Limb (tissue), 2 donors: ENCODE data around the gene CLASP1.
A peak's percentile ranks its signal among the peaks of the same experiment; 100 is the strongest.
"Not testable (repeated sequence)": the region's sequence is repeated elsewhere in the genome, so short reads cannot be mapped to it uniquely, and the experiment has no call there.

Experiments
- DNase-seq, 2 donors: peaks; one replicate each; pipeline ENCODE4 v3.0.0-alpha.2; 2016; ENCODE audit errors: extremely low spot score in 2 of 2

CLASP1 gene

DNA sequence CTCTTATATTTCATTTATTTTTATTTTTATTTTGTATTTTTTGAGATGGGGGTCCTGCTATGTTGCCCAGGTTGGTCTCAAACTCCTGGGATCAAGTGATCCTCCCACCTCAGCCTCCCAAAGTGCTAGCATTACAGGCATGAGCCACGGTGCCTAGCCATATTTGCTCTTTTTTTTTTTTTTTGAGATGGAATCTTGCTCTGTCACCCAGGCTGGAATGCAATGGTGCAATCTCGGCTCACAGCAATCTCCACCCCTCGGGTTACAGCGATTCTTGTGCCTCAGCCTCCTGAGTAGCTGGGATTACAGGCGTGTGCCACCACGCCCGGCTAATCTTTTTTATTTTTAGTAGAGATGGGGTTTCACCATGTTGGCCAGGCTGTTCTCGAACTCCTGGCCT is 317.9 kb downstream of the CLASP1 start:
- not testable (repeated sequence) for DNase-seq

- peak in 1 of 2 donors; percentile 6 for DNase-seq
These were observed 318.3 kb downstream of the CLASP1 start for GRCh38 chr2:121330921-121331320.

DNA sequence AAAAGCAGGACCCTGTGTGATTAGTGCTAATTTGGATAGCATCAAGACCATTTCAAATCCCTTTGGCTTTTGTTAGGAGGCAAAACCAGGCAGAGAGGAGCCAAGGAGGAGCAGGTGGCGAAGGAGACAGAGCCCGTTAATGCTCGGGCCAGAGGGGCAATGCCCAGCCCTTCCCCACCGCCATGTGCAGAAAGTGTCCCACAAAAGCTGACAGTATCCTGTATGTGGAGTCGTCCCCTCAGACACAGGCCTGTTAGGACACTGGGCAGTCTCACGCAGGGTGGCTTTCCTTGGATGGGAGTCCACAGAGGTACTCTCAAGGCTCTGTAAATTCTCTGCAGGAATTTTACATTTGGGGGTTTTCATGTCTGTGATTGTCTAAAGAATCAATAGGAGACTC is 319.5 kb downstream of the CLASP1 start:
- peak in 1 of 2 donors; percentile 8 for DNase-seq

DNA sequence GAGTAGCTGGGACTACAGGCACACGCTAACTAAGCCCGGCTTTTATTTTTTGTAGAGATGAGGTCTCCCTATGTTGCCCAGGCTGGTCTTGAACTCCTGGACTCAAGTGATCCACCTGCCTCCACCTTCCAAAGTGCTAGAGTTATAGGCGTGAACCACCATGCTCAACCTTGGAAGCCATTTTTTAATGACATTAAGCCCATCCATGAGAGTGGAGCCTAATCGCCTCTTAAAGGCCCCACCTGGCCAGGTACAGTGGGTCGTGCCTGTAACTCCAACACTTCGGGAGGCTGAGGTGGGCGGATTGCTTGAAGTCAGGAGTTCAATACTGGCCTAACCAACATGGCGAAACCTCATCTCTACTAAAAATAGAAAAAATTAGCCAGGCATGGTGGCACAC is 322.6 kb downstream of the CLASP1 start:
- DNase-seq = no peak

GRCh38 chr2:121324601-121325000 is 324.7 kb downstream of the CLASP1 start:
- no peak for DNase-seq

DNA sequence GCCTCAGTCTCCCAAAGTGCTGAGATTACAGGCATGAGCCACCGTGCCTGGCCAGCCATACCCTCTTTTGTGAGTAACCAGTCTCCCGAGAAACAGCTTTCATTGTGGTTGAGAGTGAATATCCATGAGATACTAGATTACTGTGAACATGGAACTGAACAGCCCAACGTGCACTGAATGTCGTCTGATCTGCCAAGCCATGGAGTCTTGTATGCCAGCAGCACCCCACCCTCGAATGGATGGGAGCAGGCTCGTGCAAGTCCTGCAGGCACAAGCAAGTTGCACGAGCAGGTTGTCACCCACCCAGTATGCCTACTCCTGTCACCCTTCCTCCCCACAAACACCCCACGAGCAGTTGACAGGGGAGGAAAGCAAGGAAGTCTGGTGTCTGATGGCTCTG is 327.8 kb downstream of the CLASP1 start:
- DNase-seq = no peak

DNA sequence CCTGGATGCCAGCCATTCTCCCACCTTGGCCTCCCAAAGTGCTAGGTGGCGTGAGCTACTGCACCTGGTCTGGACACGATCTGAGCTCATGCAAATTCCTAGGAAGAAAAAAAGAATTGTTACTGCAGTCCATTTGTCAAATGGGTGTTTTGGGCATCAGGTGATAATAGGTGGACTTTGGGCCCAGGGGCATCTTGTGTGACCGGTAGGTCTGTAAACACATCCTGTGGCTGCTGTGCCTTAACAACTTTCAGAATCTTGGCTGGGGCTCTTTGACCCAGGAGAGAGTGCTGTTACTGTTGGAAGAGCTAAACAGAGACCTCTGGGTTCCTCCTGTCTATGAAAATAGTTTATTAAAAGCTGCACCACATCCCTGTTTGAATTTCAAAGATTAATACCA is 329.3 kb downstream of the CLASP1 start:
- DNase-seq = no peak

- DNase-seq = no peak
These were observed 332.3 kb downstream of the CLASP1 start for GRCh38 chr2:121316986-121317385.

DNA sequence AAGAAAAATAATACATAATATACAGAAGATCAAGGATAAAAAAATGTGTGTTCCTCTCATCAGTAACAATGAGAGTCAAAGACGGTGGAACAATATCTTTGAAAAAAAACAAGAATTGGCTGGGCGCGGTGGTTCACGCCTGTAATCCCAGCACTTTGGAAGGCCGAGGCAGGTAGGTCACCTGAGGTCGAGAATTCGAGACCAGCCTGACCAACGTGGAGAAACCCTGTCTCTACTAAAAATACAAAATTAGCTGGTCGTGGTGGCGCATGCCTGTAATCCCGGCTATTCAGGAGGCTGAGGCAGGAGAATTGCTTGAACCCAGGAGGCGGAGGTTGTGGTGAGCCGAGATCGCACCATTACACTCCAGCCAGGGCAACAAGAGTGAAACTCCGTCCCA is 335.6 kb downstream of the CLASP1 start:
- not testable (repeated sequence) for DNase-seq

- DNase-seq = no peak
These were observed 339.5 kb downstream of the CLASP1 start for GRCh38 chr2:121309801-121310200.

GRCh38 chr2:121309323-121309722 is 339.9 kb downstream of the CLASP1 start:
- no peak for DNase-seq

DNA sequence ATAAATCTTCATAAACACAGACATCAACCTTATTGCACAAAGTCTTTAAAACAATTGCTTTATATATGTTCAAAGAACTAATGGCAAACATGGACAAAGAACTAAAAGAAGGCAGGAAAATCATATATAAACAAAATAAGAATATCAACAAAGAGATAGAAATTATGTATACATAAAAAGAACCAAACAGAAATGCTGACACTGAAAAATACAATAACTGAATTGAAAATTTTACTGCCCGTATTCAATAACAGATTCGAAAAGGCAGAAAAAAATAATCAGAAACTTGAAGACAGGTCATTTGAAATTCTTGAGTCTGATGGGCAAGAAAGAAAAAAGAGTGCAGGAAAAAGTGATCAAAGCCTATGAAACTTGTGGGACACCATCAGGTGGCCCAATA is 342.2 kb downstream of the CLASP1 start:
- DNase-seq = no peak

GRCh38 chr2:121304941-121305340 is 344.3 kb downstream of the CLASP1 start:
- no peak for DNase-seq

DNA sequence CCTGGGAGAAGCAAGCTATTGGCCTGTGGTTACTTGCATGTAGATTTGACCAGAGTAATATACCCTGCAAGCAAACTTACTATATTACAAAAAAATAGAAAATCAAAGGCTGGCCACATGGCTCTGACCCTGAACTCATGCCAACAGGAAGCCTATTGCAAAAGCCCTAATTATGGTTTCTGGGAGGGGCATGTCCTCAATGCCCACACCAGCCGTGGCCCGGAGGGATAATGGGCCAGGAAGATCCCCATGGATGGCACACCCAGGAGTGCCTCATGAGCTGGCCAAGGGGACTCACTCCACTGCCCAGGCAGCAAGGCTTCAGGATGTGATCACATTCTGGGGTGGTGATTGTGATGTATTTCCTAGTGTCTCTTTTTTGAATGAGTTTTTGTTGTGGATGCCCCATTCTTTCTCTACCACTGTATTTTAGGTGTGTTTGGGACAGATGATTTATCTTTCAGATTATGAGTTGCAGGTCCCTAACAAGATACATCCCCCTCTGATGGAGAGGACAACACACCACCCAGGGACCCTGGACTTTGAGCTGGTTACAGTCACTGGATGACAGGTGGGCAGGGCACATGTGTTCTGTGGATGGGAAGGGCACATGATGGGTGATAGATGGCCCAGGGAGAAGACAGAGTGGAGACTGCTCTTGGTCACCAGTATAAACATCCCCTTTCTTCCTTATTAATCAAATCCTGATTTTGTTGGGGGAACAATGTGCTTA is 345.6 kb downstream of the CLASP1 start:
- DNase-seq = no peak

DNA sequence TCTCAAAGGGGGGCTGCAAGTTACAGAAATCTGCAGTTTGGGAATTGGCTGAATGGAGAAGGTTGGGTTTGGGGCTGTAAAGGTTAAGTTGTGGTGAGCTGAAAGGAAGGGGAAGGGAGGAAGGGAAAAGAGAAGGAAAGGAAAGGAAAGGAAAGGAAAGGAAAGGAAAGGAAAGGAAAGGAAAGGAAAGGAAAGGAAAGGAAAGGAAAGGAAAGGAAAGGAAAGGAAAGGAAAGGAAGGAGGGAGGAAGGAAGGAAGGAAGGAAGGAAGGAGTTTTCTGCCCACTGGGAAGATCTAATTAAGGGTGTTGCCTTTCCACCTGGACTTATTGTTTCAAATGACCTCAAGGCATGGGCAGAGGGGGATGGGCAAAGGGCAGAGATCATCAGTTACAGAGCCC is 348.1 kb downstream of the CLASP1 start:
- not testable (repeated sequence) for DNase-seq

- no peak for DNase-seq
These were observed 350.8 kb downstream of the CLASP1 start for GRCh38 chr2:121298476-121298875.

- DNase-seq = not testable (repeated sequence)
These were observed 351.4 kb downstream of the CLASP1 start for GRCh38 chr2:121297866-121298265.

GRCh38 chr2:121297217-121297830 is 351.9 kb downstream of the CLASP1 start:
- peak in 1 of 2 donors; percentile 52 for DNase-seq

DNA sequence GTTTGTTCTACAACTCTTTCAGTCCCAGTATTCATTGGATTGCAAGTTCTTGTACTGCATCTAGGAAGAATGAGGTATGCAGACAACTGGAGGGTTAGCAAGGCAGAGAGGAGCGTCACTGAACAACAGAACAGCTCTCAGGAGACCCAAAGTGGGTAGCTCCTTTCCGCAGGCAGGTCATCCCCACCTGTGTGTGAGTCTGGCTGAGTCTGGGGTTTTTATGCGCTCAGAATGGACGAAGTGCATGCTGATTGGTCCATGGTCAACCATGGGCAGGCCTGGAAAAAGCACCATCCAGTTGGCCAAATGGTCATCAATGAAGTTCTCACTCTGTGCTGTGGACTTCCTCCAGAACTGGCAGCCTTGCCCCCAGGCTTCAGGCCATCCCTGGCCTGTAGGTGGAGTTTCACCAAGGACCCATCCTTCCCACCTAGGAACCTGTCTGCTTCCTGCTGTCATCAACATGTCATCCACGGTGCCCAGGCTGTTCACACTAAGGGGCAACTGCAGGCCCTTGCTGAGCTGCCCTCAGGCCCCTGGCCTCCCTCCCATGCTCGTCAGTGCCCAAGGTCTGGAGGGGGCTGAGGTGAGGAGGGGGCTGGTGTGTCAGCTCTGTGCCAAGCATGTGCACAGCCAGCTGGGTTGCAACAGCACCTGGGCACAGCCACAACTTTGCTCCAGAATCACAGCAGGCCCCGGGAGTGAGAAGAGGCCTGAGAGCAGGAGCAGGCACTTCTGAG is 353.2 kb downstream of the CLASP1 start:
- no peak for DNase-seq

GRCh38 chr2:121294881-121295840 is 354.1 kb downstream of the CLASP1 start:
- no peak for DNase-seq
